Left lung (tissue), 10 donors: Measurements from ENCODE around the gene DRD4. TPM values are rescaled to one million over a fixed set of nuclear protein-coding genes. Genes with fewer than 3 reads are reported as not detected.

Experiments
- ATAC-seq: fragments of 200-7000 bp; cut with Tn5 transposase; one replicate; pipeline ENCODE4 v1.9.1; 2020; ENCODE audit warnings: moderate library complexity
- DNase-seq, 4 donors: peaks; one replicate each; pipeline ENCODE4 v3.0.0-alpha.2; 2013 to 2020
- H3K27ac ChIP-seq, 2 donors: fragments of 200-600 bp; sonication (generic) in 1 of 2; one replicate each; pipeline versions ENCODE4 v1.5.0 to v1.8.0; 2020 to 2021
- H3K27me3 ChIP-seq, 2 donors: fragments of 200-600 bp; sonication (generic) in 1 of 2; one replicate each; pipeline versions ENCODE4 v1.5.0 to v1.8.0; 2020 to 2021
- H3K36me3 ChIP-seq, 2 donors: fragments of 200-600 bp; sonication (generic) in 1 of 2; one replicate each; pipeline versions ENCODE4 v1.5.0 to v1.8.0; 2020 to 2021
- H3K4me1 ChIP-seq, 2 donors: fragments of 200-600 bp; one replicate each; pipeline ENCODE4 v1.8.0; 2021
- H3K4me3 ChIP-seq, 2 donors: fragments of 200-600 bp; sonication (generic) in 1 of 2; one replicate each; pipeline versions ENCODE4 v1.5.0 to v1.8.0; 2020 to 2021; ENCODE audit warnings: mild to moderate bottlenecking in 1 of 2
- H3K9me3 ChIP-seq, 2 donors: fragments of 200-600 bp; sonication (generic) in 1 of 2; one replicate each; pipeline versions ENCODE4 v1.5.0 to v1.8.0; 2020 to 2021
- CTCF ChIP-seq, 2 donors: fragments of 200-600 bp; sonication (generic) in 1 of 2; IDR thresholded peaks; one replicate each; pipeline versions ENCODE4 v1.5.0 to v1.8.0; 2021; ENCODE audit warnings: antibody characterized with exemption in 2 of 2
- intact Hi-C, 2 donors: fragments of 100-400 bp; cut with DNase I; formaldehyde crosslinking; loops; one replicate each; pipeline versions ENCODE4 v1.11.2 to v1.14.2; 2022
- polyA plus RNA-seq, 6 donors: library from polyadenylated mRNA; unstranded; fragments of 120-200 nt; gene quantifications; one replicate each; pipeline ENCODE4 v1.2.1, GENCODE V29; 2013; ENCODE audit not compliant: insufficient read length in 6 of 6
- total RNA-seq, 2 donors: library from RNA; stranded (reverse); fragmentation: NEBNext Ultra II Directional; extraction: Animal tissue kit (Norgen Biotek cat#: 25700); gene quantifications; one replicate each; pipeline ENCODE4 v1.2.1, GENCODE V29; 2021
- donor health status: DM: no; HTN: yes; CAD: no.
- donor health status: DM: no; HTN: no; CAD: no.

The DRD4 gene
- total and polyA plus RNA-seq, 8 donors: 0.29 to 1.0 (median 0.64) TPM

GRCh38 chr11:624705-625635 is 12.1 kb upstream of the DRD4 start, which contains the start of gene CDHR5:
Gene CDHR5, minus strand, starts transcription at chr11:624955. Its CDS starts 53 bp downstream, at chr11:624902.
- ATAC-seq: no peak
- intact Hi-C loops: no loop called here
- Histone ChIP-seq H3K4me3 (no peak within 1 kb of the TSS), H3K27me3 (peaks cover 14 to 46% of the 10 kb centered on the region in 2 donors), H3K9me3 (no peaks in the 10 kb centered on the region), H3K4me1 (peaks cover 0 to 13% of the 10 kb centered on the region in 2 donors), H3K36me3 (no peaks in the 10 kb centered on the region), H3K27ac (no peak within 1 kb of the TSS)
- TF ChIP-seq CTCF (IDR thresholded peaks at IDR 0.05): no peak
- no peak for DNase-seq

GRCh38 chr11:625636-626268 is 11.3 kb upstream of the DRD4 start:
- Histone ChIP-seq H3K4me1 (peaks cover 0 to 5% of the 10 kb centered on the region in 2 donors), H3K36me3 (no peaks in the 10 kb centered on the region), H3K27ac (no peak overlapping the region), H3K9me3 (no peaks in the 10 kb centered on the region), H3K4me3 (no peak overlapping the region), H3K27me3 (peaks cover 14 to 46% of the 10 kb centered on the region in 2 donors)
- TF ChIP-seq CTCF (IDR thresholded peaks at IDR 0.05): no peak
- ATAC-seq (no peak), DNase-seq (no peak)
- intact Hi-C loops: no loop called here

- DNase-seq: no peak
- no peak for TF ChIP-seq CTCF (IDR thresholded peaks at IDR 0.05)
- H3K4me1 ChIP-seq: peaks cover 0 to 2% of the 10 kb centered on the region in 2 donors
- no peaks in the 10 kb centered on the region for H3K9me3 ChIP-seq
- no peak within 1 kb of the TSS for H3K27ac ChIP-seq
- ATAC-seq: no peak
- H3K36me3 ChIP-seq: no peaks in the 10 kb centered on the region
- H3K27me3 ChIP-seq: peaks cover 14 to 46% of the 10 kb centered on the region in 2 donors
- no peak within 1 kb of the TSS for H3K4me3 ChIP-seq
- intact Hi-C loops: no loop called here
These were observed 10.4 kb upstream of the DRD4 start, which contains the start of gene SCT for GRCh38 chr11:626475-627307. Gene SCT, minus strand, starts transcription at chr11:627181. Its CDS starts 38 bp downstream, at chr11:627143.

- H3K27me3 ChIP-seq: peaks cover 14 to 46% of the 10 kb centered on the region in 2 donors
- no peak for DNase-seq
These were observed 9.8 kb upstream of the DRD4 start for GRCh38 chr11:627308-627576.

More at GRCh38 chr11:627308-627576, 9.8 kb upstream of the DRD4 start:
- no peak overlapping the region for H3K27ac ChIP-seq
- intact Hi-C loops: no loop called here
- ATAC-seq: no peak
- no peak overlapping the region for H3K4me3 ChIP-seq
- H3K4me1 ChIP-seq: peaks cover 0 to 2% of the 10 kb centered on the region in 2 donors
- no peaks in the 10 kb centered on the region for H3K9me3 ChIP-seq
- no peaks in the 10 kb centered on the region for H3K36me3 ChIP-seq
- TF ChIP-seq CTCF (IDR thresholded peaks at IDR 0.05): no peak
